IMR-90 (cell line): ENCODE data around the gene SLC12A6. TPM values are rescaled to one million over a fixed set of nuclear protein-coding genes. Genes with fewer than 3 reads are reported as not detected.

Source experiments
- ATAC-seq: fragments of 200-7000 bp; cut with Tn5 transposase; 2 replicates; pipeline ENCODE4 v1.9.1; 2020; ENCODE audit warnings: low read depth, mild to moderate bottlenecking, moderate library complexity
- BruUV-seq: library from RNA; stranded (reverse); fragments of 400-500 nt; replicated peaks from 2 replicates; lab custom pipeline; 2021; lab: Mats Ljungman, UMichigan
- CTCF ChIA-PET: fragments of 300-600 bp; formaldehyde crosslinking; extraction: SDS; loops from one replicate; lab custom pipeline; 2021; ENCODE audit warnings: antibody characterized with exemption; lab: Yijun Ruan, JAX
- POLR2A ChIA-PET: fragments of 300-600 bp; sonication (Branson Sonifier 250); formaldehyde crosslinking; loops from one replicate; lab custom pipeline; 2022; ENCODE audit warnings: antibody characterized with exemption; ENCODE audit not compliant: unreplicated experiment; lab: Charles Lee
- DNase-seq: peaks from one replicate; pipeline ENCODE4 v3.0.0; 2013
- H2AFZ ChIP-seq: replicated peaks from 2 replicates; pipeline ENCODE3; 2013; ENCODE audit warnings: low read length, mild to moderate bottlenecking; ENCODE audit not compliant: poor library complexity
- H2AK5ac ChIP-seq: 2 replicates; pipeline ENCODE4 v1.6.1; 2013; ENCODE audit warnings: low read depth, low read length, inconsistent platforms
- H2AK9ac ChIP-seq: replicated peaks from 2 replicates; pipeline ENCODE3; 2013; ENCODE audit warnings: mild to moderate bottlenecking, low read depth, low read length, moderate library complexity; ENCODE audit not compliant: poor library complexity
- H2BK120ac ChIP-seq: 2 replicates; pipeline ENCODE4 v1.6.1; 2013; ENCODE audit warnings: low read depth, low read length, inconsistent platforms
- H2BK15ac ChIP-seq: 3 replicates; pipeline ENCODE4 v1.6.1; 2013; ENCODE audit warnings: low read depth, low read length, inconsistent platforms
- H2BK20ac ChIP-seq: 2 replicates; pipeline ENCODE4 v1.6.1; 2013; ENCODE audit warnings: low read depth, mild to moderate bottlenecking, inconsistent platforms, low read length, moderate library complexity
- H2BK5ac ChIP-seq: 2 replicates; pipeline ENCODE4 v1.6.1; 2013; ENCODE audit warnings: mild to moderate bottlenecking, low read depth, low read length, inconsistent platforms; ENCODE audit not compliant: poor library complexity, severe bottlenecking
- H3K14ac ChIP-seq: replicated peaks from 2 replicates; pipeline ENCODE4 v1.6.1; 2013; ENCODE audit warnings: low read depth, low read length, inconsistent platforms
- H3K18ac ChIP-seq: 2 replicates; pipeline ENCODE4 v1.6.1; 2013; ENCODE audit warnings: low read depth, low read length, control low read depth
- H3K23ac ChIP-seq: 2 replicates; pipeline ENCODE4 v1.6.1; 2013; ENCODE audit warnings: low read depth, low read length, inconsistent platforms
- H3K27ac ChIP-seq: 2 replicates; pipeline ENCODE4 v1.5.1; 2013; ENCODE audit warnings: mild to moderate bottlenecking, control low read depth, low read length; ENCODE audit not compliant: insufficient read depth
- H3K27me3 ChIP-seq: 2 replicates; pipeline ENCODE4 v1.6.1; 2013; ENCODE audit warnings: low read length; ENCODE audit not compliant: control insufficient read depth, insufficient read depth
- H3K36me3 ChIP-seq: 2 replicates; pipeline ENCODE4 v1.6.1; 2013; ENCODE audit warnings: low read length, mixed read lengths; ENCODE audit not compliant: control insufficient read depth, insufficient read depth
- H3K4ac ChIP-seq: 2 replicates; pipeline ENCODE4 v1.6.1; 2013; ENCODE audit warnings: low read depth, low read length, inconsistent platforms
- H3K4me1 ChIP-seq: 2 replicates; pipeline ENCODE4 v1.6.1; 2013; ENCODE audit warnings: low read length, mixed read lengths; ENCODE audit not compliant: control insufficient read depth, insufficient read depth
- H3K4me2 ChIP-seq: 2 replicates; pipeline ENCODE4 v1.6.1; 2013; ENCODE audit warnings: low read depth, mild to moderate bottlenecking, control low read depth, low read length, moderate library complexity
- H3K4me3 ChIP-seq: 2 replicates; pipeline ENCODE4 v1.5.1; 2013; ENCODE audit warnings: low read depth, mild to moderate bottlenecking, control low read depth, low read length, moderate library complexity; ENCODE audit not compliant: insufficient read depth
- H3K56ac ChIP-seq: 2 replicates; pipeline ENCODE4 v1.6.1; 2013; ENCODE audit warnings: low read length, inconsistent platforms; ENCODE audit not compliant: insufficient read depth; ENCODE audit errors: extremely low read depth
- H3K79me1 ChIP-seq, 2 experiments: 2 replicates each; pipeline ENCODE4 v1.6.1; 2013; ENCODE audit warnings: low read length in 2 of 2, inconsistent platforms in 1 of 2, low read depth in 1 of 2
- H3K9ac ChIP-seq: 2 replicates; pipeline ENCODE4 v1.6.1; 2013; ENCODE audit warnings: low read depth, low read length, control low read depth
- H3K9me1 ChIP-seq: 2 replicates; pipeline ENCODE4 v1.6.1; 2013; ENCODE audit warnings: low read length, inconsistent platforms; ENCODE audit not compliant: insufficient read depth
- H3K9me3 ChIP-seq: 2 replicates; pipeline ENCODE4 v1.6.1; 2013; ENCODE audit warnings: low read length; ENCODE audit not compliant: control insufficient read depth, insufficient read depth
- H4K20me1 ChIP-seq: 2 replicates; pipeline ENCODE4 v1.6.1; 2013; ENCODE audit warnings: low read length, inconsistent platforms; ENCODE audit not compliant: insufficient read depth
- H4K5ac ChIP-seq: 2 replicates; pipeline ENCODE4 v1.6.1; 2013; ENCODE audit warnings: mild to moderate bottlenecking, low read depth, low read length, control low read depth
- H4K8ac ChIP-seq, 2 experiments: 2 replicates each; pipeline ENCODE4 v1.6.1; 2013; ENCODE audit warnings: low read depth in 2 of 2, low read length in 2 of 2, control low read depth in 1 of 2, inconsistent platforms in 1 of 2
- H4K91ac ChIP-seq: 2 replicates; pipeline ENCODE4 v1.6.1; 2013; ENCODE audit warnings: low read depth, low read length, inconsistent platforms; ENCODE audit not compliant: insufficient read depth
- BHLHE40 ChIP-seq: fragments of 150-350 bp; IDR thresholded peaks from 2 replicates; pipeline ENCODE4 v1.6.1; 2016; ENCODE audit warnings: mild to moderate bottlenecking, low read depth, low read length
- CEBPB ChIP-seq: IDR thresholded peaks from 2 replicates; pipeline ENCODE4 v1.6.1; 2012; ENCODE audit warnings: low read depth, low read length, improper control_type of control experiment
- CHD1 ChIP-seq: IDR thresholded peaks from 2 replicates; pipeline ENCODE4 v1.6.1; 2012; ENCODE audit warnings: low read depth, low read length, improper control_type of control experiment
- CTCF ChIP-seq: conservative IDR thresholded peaks from 2 replicates; pipeline ENCODE4 v1.5.1; 2012; ENCODE audit warnings: mild to moderate bottlenecking, low read depth, low read length, improper control_type of control experiment
- FOS ChIP-seq: fragments of 150-350 bp; IDR thresholded peaks from 2 replicates; pipeline ENCODE4 v1.6.1; 2016; ENCODE audit warnings: low read depth, low read length
- MAFK ChIP-seq: IDR thresholded peaks from 2 replicates; pipeline ENCODE4 v1.6.1; 2012; ENCODE audit warnings: low read depth, low read length, improper control_type of control experiment
- MAZ ChIP-seq: IDR thresholded peaks from 2 replicates; pipeline ENCODE4 v1.6.1; 2012; ENCODE audit warnings: low read depth, mild to moderate bottlenecking, low read length, improper control_type of control experiment, moderate library complexity, borderline replicate concordance
- MXI1 ChIP-seq: IDR thresholded peaks from 2 replicates; pipeline ENCODE4 v1.6.1; 2012; ENCODE audit warnings: low read depth, mild to moderate bottlenecking, low read length, moderate library complexity, borderline replicate concordance
- POLR2A ChIP-seq: IDR thresholded peaks from 2 replicates; pipeline ENCODE4 v1.6.1; 2012; ENCODE audit warnings: mild to moderate bottlenecking, low read depth, low read length
- RAD21 ChIP-seq: IDR thresholded peaks from 2 replicates; pipeline ENCODE4 v1.6.1; 2012; ENCODE audit warnings: low read length, improper control_type of control experiment
- RFX5 ChIP-seq: IDR thresholded peaks from 2 replicates; pipeline ENCODE4 v1.8.0; 2012; ENCODE audit warnings: low read depth, mild to moderate bottlenecking, low read length, moderate library complexity
- SMC3 ChIP-seq: fragments of 150-350 bp; IDR thresholded peaks from 2 replicates; pipeline ENCODE4 v1.6.1; 2016; ENCODE audit warnings: low read depth, mild to moderate bottlenecking, antibody characterized with exemption, low read length, moderate library complexity
- USF2 ChIP-seq: fragments of 150-350 bp; IDR thresholded peaks from 2 replicates; pipeline ENCODE4 v1.6.1; 2017; ENCODE audit warnings: mild to moderate bottlenecking, antibody characterized with exemption, low read length, low read depth
- dilution Hi-C: fragments of 300-500 bp; cut with HindIII; formaldehyde crosslinking; loops from one replicate; pipeline ENCODE4 v1.14.3; 2018; ENCODE audit warnings: low sequenced_read_pairs; ENCODE audit not compliant: unreplicated experiment
- in situ Hi-C: fragments of 300-500 bp; cut with MboI; formaldehyde crosslinking; loops from 3 replicates; pipeline ENCODE4 v1.14.3; 2019; ENCODE audit warnings: low sequenced_read_pairs, inconsistent platforms, mixed read lengths
- intact Hi-C: fragments of 100-400 bp; cut with micrococcal nuclease; formaldehyde crosslinking; loops from 2 replicates; pipeline ENCODE4 v1.10.0; 2022
- polyA plus RNA-seq, 3 experiments: library from polyadenylated mRNA; depleted of rRNA; stranded (reverse); fragments of >200 nt; gene quantifications; 2 replicates each; pipeline ENCODE4 v1.2.3, GENCODE V29; 2012; ENCODE audit warnings: low replicate concordance in 1 of 3
- total RNA-seq: library from RNA; depleted of rRNA; stranded (reverse); fragments of >200 nt; gene quantifications from 2 replicates; pipeline ENCODE4 v1.2.3, GENCODE V29; 2012
- TF ChIP-seq, protein P1 (sequence below): fragments of 150-350 bp; IDR thresholded peaks from 2 replicates; pipeline ENCODE4 v1.6.1; 2016; ENCODE audit warnings: low read depth, mild to moderate bottlenecking, low read length, moderate library complexity, borderline replicate concordance

Gene SLC12A6
- total and polyA plus RNA-seq, 2 of the 4 experiments (the other 2 are of a cell fraction), result 7.7 to 10.2 TPM

GRCh38 chr15:34216527-34217270 is 120.9 kb downstream of the SLC12A6 start:
- no peak overlapping the region for H2BK120ac ChIP-seq
- no peaks in the 10 kb centered on the region for H3K79me1 ChIP-seq
- no peak overlapping the region for H3K4me3 ChIP-seq
- no peak overlapping the region for H3K56ac ChIP-seq
- no peak overlapping the region for H3K14ac ChIP-seq
- no peak overlapping the region for H2BK15ac ChIP-seq
- no peak overlapping the region for H2AK5ac ChIP-seq
- no peaks in the 10 kb centered on the region for H4K20me1 ChIP-seq
- in situ Hi-C loops (loop anchor here (10.0 kb wide), 1 partner anchor 152 kb away; no protein-coding TSS in a partner anchor), dilution Hi-C loops (no loop called here), intact Hi-C loops (no loop called here)
- no peaks in the 10 kb centered on the region for H3K4me1 ChIP-seq
- no peak overlapping the region for H3K18ac ChIP-seq
- no peak overlapping the region for H3K27ac ChIP-seq
- peaks cover 2% of the 10 kb centered on the region; the same call in 1 of the 2 replicates for H3K9me1 ChIP-seq
- no peak overlapping the region for H4K8ac ChIP-seq
- H3K4ac ChIP-seq, result no peak overlapping the region
- ATAC-seq (no peak), DNase-seq (no peak)
- no peak overlapping the region for H3K4me2 ChIP-seq
- ChIA-PET POLR2A (no interaction called here), CTCF (no interaction called here)
- H3K9ac ChIP-seq, result no peak overlapping the region
- no peaks in the 10 kb centered on the region for H3K27me3 ChIP-seq
- no peak overlapping the region for H2BK20ac ChIP-seq
- no peak overlapping the region for H2BK5ac ChIP-seq
- no peaks in the 10 kb centered on the region for H3K9me3 ChIP-seq
- TF ChIP-seq CEBPB, result no peak
- no peak for TF ChIP-seq RAD21
- no peak for TF ChIP-seq MAZ
- TF ChIP-seq, protein P1, sequence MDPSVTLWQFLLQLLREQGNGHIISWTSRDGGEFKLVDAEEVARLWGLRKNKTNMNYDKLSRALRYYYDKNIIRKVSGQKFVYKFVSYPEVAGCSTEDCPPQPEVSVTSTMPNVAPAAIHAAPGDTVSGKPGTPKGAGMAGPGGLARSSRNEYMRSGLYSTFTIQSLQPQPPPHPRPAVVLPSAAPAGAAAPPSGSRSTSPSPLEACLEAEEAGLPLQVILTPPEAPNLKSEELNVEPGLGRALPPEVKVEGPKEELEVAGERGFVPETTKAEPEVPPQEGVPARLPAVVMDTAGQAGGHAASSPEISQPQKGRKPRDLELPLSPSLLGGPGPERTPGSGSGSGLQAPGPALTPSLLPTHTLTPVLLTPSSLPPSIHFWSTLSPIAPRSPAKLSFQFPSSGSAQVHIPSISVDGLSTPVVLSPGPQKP, result no peak
- no peak for TF ChIP-seq MAFK
- no peak for TF ChIP-seq BHLHE40
- no peak for TF ChIP-seq RFX5
- TF ChIP-seq MXI1, result no peak
- no peak for TF ChIP-seq USF2
- no peak for TF ChIP-seq FOS
- no peak for TF ChIP-seq CTCF
- no peak for TF ChIP-seq SMC3
- no peak for TF ChIP-seq POLR2A
- TF ChIP-seq CHD1, result no peak
- BruUV-seq, result no TSS peak
- no peak overlapping the region for H2AFZ ChIP-seq
- no peak overlapping the region for H4K91ac ChIP-seq
- no peak overlapping the region for H2AK9ac ChIP-seq
- no peak overlapping the region; the same call in 1 of the 2 replicates for H3K23ac ChIP-seq
- no peaks in the 10 kb centered on the region for H3K36me3 ChIP-seq
- no peak overlapping the region for H4K5ac ChIP-seq
